Effector CD4-positive, alpha-beta T cell (primary cell): ENCODE measurements around the gene ZNF407.

Experiments
- DNase-seq: peaks from one replicate; pipeline ENCODE4 v3.0.0-alpha.2; 2020

The ZNF407 gene

GRCh38 chr18:74582642-74583041 is 15.0 kb upstream of the ZNF407 start:
- no peak for DNase-seq

GRCh38 chr18:74587441-74587840 is 10.2 kb upstream of the ZNF407 start:
- DNase-seq = no peak

- DNase-seq = no peak
Measured at GRCh38 chr18:74589021-74589420, 8.6 kb upstream of the ZNF407 start.

GRCh38 chr18:74589811-74590210 is 7.9 kb upstream of the ZNF407 start:
- no peak for DNase-seq

- DNase-seq = no peak
Measured at GRCh38 chr18:74590671-74591070, 7.0 kb upstream of the ZNF407 start.

- no peak for DNase-seq
Measured at GRCh38 chr18:74595431-74595830, 2.2 kb upstream of the ZNF407 start.

- DNase-seq = peak; percentile 60
Measured at GRCh38 chr18:74597034-74597661, 522 bp upstream of the ZNF407 start.

GRCh38 chr18:74598350-74599001 is 806 bp downstream of the ZNF407 start:
- peak; percentile 64 for DNase-seq

GRCh38 chr18:74604361-74604760 is 6.7 kb downstream of the ZNF407 start:
- no peak for DNase-seq

GRCh38 chr18:74604774-74605173 is 7.1 kb downstream of the ZNF407 start:
- DNase-seq = no peak

GRCh38 chr18:74608681-74609080 is 11.0 kb downstream of the ZNF407 start:
- DNase-seq = no peak

- no peak for DNase-seq
Measured at GRCh38 chr18:74609535-74609934, 11.9 kb downstream of the ZNF407 start.

- no peak for DNase-seq
Measured at GRCh38 chr18:74610051-74610615, 12.5 kb downstream of the ZNF407 start.

GRCh38 chr18:74610860-74611259 is 13.2 kb downstream of the ZNF407 start:
- no peak for DNase-seq

GRCh38 chr18:74611765-74612164 is 14.1 kb downstream of the ZNF407 start:
- no peak for DNase-seq

GRCh38 chr18:74613381-74613780 is 15.7 kb downstream of the ZNF407 start:
- DNase-seq = no peak

- no peak for DNase-seq
Measured at GRCh38 chr18:74616494-74616893, 18.8 kb downstream of the ZNF407 start.

GRCh38 chr18:74617486-74617885 is 19.8 kb downstream of the ZNF407 start:
- DNase-seq = no peak

GRCh38 chr18:74622072-74622471 is 24.4 kb downstream of the ZNF407 start:
- DNase-seq = no peak

GRCh38 chr18:74623047-74623816 is 25.6 kb downstream of the ZNF407 start:
- no peak for DNase-seq

GRCh38 chr18:74624466-74624865 is 26.8 kb downstream of the ZNF407 start:
- no peak for DNase-seq

GRCh38 chr18:74625157-74625556 is 27.5 kb downstream of the ZNF407 start:
- no peak for DNase-seq

- DNase-seq = no peak
Measured at GRCh38 chr18:74626049-74626874, 28.6 kb downstream of the ZNF407 start.
